ENCODE data around the gene PTPN9. TPM values are rescaled to one million over a fixed set of nuclear protein-coding genes. Genes with fewer than 3 reads are reported as not detected.
"Not testable (repeated sequence)": the region's sequence is repeated elsewhere in the genome, so short reads cannot be mapped to it uniquely, and the experiment has no call there.

The PTPN9 gene
- total and polyA plus RNA-seq, 4 donors: 7.1 to 32.4 (median 19.9) TPM

DNA sequence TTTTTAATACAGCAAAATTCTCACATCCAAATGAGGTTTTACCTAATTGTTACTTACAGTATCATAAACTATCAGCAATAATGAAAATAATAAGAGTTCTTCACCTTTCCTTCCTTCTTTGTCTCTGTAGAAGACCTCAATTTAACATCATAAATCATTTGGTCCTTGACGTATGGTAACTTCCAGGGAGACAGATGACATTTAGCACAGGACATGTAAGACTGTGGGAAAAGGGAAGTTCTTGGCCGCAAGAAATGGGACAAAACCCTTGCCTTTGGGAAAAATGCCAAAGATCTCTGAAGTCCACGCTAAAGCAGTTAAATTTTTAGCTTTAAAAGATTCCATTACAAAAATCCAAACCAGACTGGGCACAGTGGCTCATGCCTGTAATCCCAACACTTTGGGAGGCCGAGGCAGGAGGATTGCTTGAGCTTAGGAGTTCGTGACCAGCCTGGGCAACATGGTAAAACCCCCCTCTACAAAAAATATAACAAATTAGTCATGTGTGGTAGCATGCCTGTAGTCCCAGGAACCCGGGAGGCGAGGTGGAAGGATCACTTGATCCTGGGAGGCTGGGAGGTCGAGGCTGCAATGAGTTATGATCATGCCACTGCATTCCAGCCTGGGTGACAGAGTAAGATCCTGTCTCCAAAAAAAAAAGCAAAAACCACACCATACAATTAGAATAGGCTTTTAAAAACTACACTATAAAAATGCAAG lies 8.8 kb downstream of the PTPN9 start:
- Histone ChIP-seq H3K36me3 (ENCODE audit: control insufficient read depth in 4 of 4, insufficient read depth in 4 of 4, low read length in 4 of 4) (no peaks in the 10 kb centered on the region), H3K4me3 (no peak overlapping the region), H3K27me3 (ENCODE audit: control insufficient read depth in 3 of 3, insufficient read depth in 3 of 3, low read length in 2 of 3) (no peaks in the 10 kb centered on the region), H3K27ac (ENCODE audit: low read depth in 1 of 2, low read length in 1 of 2) (no peak overlapping the region), H3K9ac (ENCODE audit: insufficient read depth in 1 of 2, low read length in 2 of 2) (no peak overlapping the region), H3K9me3 (ENCODE audit: control insufficient read depth in 4 of 4, insufficient read depth in 3 of 4, low read length in 3 of 4) (no peaks in the 10 kb centered on the region), H3K4me1 (ENCODE audit: control insufficient read depth in 5 of 5, insufficient read depth in 5 of 5, low read length in 5 of 5) (peaks cover 0 to 2% (median 0%) of the 10 kb centered on the region in 5 donors)
- TF ChIP-seq, protein P1, sequence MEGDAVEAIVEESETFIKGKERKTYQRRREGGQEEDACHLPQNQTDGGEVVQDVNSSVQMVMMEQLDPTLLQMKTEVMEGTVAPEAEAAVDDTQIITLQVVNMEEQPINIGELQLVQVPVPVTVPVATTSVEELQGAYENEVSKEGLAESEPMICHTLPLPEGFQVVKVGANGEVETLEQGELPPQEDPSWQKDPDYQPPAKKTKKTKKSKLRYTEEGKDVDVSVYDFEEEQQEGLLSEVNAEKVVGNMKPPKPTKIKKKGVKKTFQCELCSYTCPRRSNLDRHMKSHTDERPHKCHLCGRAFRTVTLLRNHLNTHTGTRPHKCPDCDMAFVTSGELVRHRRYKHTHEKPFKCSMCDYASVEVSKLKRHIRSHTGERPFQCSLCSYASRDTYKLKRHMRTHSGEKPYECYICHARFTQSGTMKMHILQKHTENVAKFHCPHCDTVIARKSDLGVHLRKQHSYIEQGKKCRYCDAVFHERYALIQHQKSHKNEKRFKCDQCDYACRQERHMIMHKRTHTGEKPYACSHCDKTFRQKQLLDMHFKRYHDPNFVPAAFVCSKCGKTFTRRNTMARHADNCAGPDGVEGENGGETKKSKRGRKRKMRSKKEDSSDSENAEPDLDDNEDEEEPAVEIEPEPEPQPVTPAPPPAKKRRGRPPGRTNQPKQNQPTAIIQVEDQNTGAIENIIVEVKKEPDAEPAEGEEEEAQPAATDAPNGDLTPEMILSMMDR (IDR thresholded peaks at IDR 0.05; ENCODE audit: control extremely low read depth, extremely low read depth): no peak
- no peak for DNase-seq
- WGBS, 2 donors: 61 to 69% methylated on average over 8 of the region's 8 CpGs
- ATAC-seq (ENCODE audit: insufficient read depth, low FRiP score): no peak

DNA sequence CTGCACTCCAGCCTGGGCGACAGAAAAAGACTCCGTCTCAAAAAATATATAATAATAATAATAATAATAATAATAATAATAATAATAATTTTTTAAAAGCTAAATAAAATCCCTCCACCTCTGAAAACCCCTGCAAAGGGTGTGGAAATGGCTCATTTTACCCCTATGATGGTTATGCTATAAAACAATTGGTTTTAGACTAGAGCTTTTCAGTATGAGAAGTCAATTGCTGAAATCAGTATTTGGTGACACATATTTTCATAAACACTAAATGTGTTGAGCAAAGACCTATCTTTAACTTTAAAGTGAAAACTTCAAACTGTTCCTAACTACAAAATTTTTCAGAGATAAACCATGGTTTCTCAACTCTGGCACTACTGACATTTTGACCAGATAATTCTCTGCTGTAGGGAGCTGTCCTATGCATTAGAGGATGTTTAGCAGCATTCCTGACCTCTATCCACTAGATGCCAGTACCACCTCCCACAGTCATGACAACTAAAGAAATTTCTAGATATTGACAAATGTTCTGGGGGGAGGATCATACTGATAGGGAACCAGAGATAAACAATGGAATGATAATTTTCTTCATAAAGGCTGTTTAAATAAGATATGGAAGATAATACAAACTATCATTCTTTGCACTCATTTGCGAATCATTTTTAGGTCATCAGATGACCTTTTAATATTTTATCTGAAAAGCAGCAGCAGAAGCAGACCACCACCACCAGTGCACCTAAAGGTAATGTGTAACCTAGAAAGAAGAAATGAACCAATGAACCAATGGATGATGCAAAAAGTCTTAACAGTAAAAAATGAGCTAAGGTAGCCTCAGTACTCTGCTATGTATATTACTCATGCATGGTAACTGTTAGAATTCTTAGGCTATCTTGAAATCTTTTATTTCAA lies 13.8 kb downstream of the PTPN9 start:
- no peaks in the 10 kb centered on the region for H3K4me1 ChIP-seq (ENCODE audit: control insufficient read depth in 5 of 5, insufficient read depth in 5 of 5, low read length in 5 of 5)
- H3K36me3 ChIP-seq (ENCODE audit: control insufficient read depth in 4 of 4, insufficient read depth in 4 of 4, low read length in 4 of 4): no peaks in the 10 kb centered on the region
- H3K9me3 ChIP-seq (ENCODE audit: control insufficient read depth in 4 of 4, insufficient read depth in 3 of 4, low read length in 3 of 4): no peaks in the 10 kb centered on the region
- 97 to 98% methylated on average over 3 of the region's 3 CpGs for WGBS, 2 donors
- H3K27ac ChIP-seq (ENCODE audit: low read depth in 1 of 2, low read length in 1 of 2): no peak overlapping the region
- H3K4me3 ChIP-seq: no peak overlapping the region
- TF ChIP-seq, protein P1 (IDR thresholded peaks at IDR 0.05; ENCODE audit: control extremely low read depth, extremely low read depth): no peak
- no peak for ATAC-seq (ENCODE audit: insufficient read depth, low FRiP score)
- no peak overlapping the region for H3K9ac ChIP-seq (ENCODE audit: insufficient read depth in 1 of 2, low read length in 2 of 2)
- DNase-seq: no peak
- no peaks in the 10 kb centered on the region for H3K27me3 ChIP-seq (ENCODE audit: control insufficient read depth in 3 of 3, insufficient read depth in 3 of 3, low read length in 2 of 3)

DNA sequence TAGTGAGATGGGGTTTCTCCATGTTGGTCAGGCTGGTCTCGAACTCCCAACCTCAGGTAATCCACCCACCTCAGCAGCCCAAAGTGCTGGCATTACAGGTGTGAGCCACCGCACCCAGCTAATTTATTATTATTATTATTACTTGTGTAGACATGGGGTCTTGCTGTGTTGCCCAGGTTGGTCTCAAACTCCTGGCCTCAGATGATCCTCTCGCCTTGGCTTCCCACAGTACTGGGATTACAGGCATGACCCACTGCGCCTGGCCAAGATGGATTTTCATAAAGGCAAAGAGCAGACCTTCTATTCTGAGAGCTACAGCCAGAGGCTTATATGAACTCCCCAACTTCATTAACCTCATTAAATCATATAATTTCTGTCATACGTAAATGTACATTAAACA lies 17.2 kb downstream of the PTPN9 start:
- no peak for ATAC-seq (ENCODE audit: insufficient read depth, low FRiP score)

DNA sequence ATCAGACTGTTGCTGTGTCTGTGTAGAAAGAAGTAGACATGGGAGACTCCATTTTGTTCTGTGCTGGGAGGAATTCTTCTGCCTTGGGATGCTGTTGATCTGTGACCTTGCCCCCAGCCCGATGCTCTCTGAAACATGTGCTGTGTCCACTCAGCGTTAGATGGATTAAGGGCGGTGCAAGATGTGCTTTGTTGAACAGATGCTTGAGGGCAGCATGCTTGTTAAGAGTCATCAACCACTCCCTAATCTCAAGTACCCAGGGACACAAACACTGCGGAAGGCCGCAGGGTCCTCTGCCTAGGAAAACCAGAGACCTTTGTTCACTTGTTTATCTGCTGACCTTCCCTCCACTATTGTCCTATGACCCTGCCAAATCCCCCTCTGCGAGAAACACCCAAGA lies 19.8 kb downstream of the PTPN9 start:
- not testable (repeated sequence) for H3K4me1 ChIP-seq (ENCODE audit: control insufficient read depth in 5 of 5, insufficient read depth in 5 of 5, low read length in 5 of 5); H3K27ac ChIP-seq (ENCODE audit: low read depth in 1 of 2, low read length in 1 of 2); H3K27me3 ChIP-seq (ENCODE audit: control insufficient read depth in 3 of 3, insufficient read depth in 3 of 3, low read length in 2 of 3); H3K36me3 ChIP-seq (ENCODE audit: control insufficient read depth in 4 of 4, insufficient read depth in 4 of 4, low read length in 4 of 4); DNase-seq; H3K4me3 ChIP-seq; ATAC-seq (ENCODE audit: insufficient read depth, low FRiP score); H3K9ac ChIP-seq (ENCODE audit: insufficient read depth in 1 of 2, low read length in 2 of 2); H3K9me3 ChIP-seq (ENCODE audit: control insufficient read depth in 4 of 4, insufficient read depth in 3 of 4, low read length in 3 of 4)
- WGBS, 2 donors: 70 to 87% methylated on average over 5 to 6 of the region's 6 CpGs

More for the DNA sequence above, 17.2 kb downstream of the PTPN9 start:
- no peak for DNase-seq
- TF ChIP-seq, protein P1 (IDR thresholded peaks at IDR 0.05; ENCODE audit: control extremely low read depth, extremely low read depth): no peak
- Histone ChIP-seq H3K9me3 (ENCODE audit: control insufficient read depth in 4 of 4, insufficient read depth in 3 of 4, low read length in 3 of 4) (no peaks in the 10 kb centered on the region), H3K4me3 (no peak overlapping the region), H3K27me3 (ENCODE audit: control insufficient read depth in 3 of 3, insufficient read depth in 3 of 3, low read length in 2 of 3) (no peaks in the 10 kb centered on the region), H3K27ac (ENCODE audit: low read depth in 1 of 2, low read length in 1 of 2) (no peak overlapping the region), H3K9ac (ENCODE audit: insufficient read depth in 1 of 2, low read length in 2 of 2) (no peak overlapping the region), H3K36me3 (ENCODE audit: control insufficient read depth in 4 of 4, insufficient read depth in 4 of 4, low read length in 4 of 4) (no peaks in the 10 kb centered on the region), H3K4me1 (ENCODE audit: control insufficient read depth in 5 of 5, insufficient read depth in 5 of 5, low read length in 5 of 5) (peaks cover 0 to 1% (median 0%) of the 10 kb centered on the region in 5 donors)
- WGBS, 2 donors: 98% methylated on average over 5 of the region's 5 CpGs

DNA sequence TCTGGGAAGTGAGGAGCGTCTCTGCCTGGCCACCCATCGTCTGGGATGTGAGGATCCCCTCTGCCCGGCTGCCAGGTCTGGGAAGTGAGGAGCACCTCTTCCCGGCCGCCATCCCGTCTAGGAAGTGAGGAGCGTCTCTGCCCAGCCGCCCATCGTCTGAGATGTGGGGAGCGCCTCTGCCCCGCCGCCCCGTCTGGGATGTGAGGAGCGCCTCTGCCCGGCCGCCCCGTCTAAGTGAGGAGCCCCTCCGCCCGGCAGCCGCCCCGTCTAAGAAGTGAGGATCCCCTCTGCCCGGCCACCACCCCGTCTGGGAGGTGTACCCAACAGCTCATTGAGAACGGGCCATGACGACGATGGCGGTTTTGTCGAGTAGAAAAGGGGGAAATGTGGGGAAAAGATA lies 20.2 kb downstream of the PTPN9 start:
- not testable (repeated sequence) for H3K4me3 ChIP-seq; H3K27ac ChIP-seq (ENCODE audit: low read depth in 1 of 2, low read length in 1 of 2); H3K27me3 ChIP-seq (ENCODE audit: control insufficient read depth in 3 of 3, insufficient read depth in 3 of 3, low read length in 2 of 3); DNase-seq; H3K36me3 ChIP-seq (ENCODE audit: control insufficient read depth in 4 of 4, insufficient read depth in 4 of 4, low read length in 4 of 4); H3K9ac ChIP-seq (ENCODE audit: insufficient read depth in 1 of 2, low read length in 2 of 2); H3K9me3 ChIP-seq (ENCODE audit: control insufficient read depth in 4 of 4, insufficient read depth in 3 of 4, low read length in 3 of 4); ATAC-seq (ENCODE audit: insufficient read depth, low FRiP score); H3K4me1 ChIP-seq (ENCODE audit: control insufficient read depth in 5 of 5, insufficient read depth in 5 of 5, low read length in 5 of 5)
- 94 to 99% methylated on average over 19 to 27 of the region's 28 CpGs for WGBS, 2 donors

Data from lung (tissue), 12 donors.